MM.1S (cell line): ENCODE measurements around the gene CACNA1E.

ENCODE experiments used
- DNase-seq: peaks from one replicate; pipeline ENCODE4 v3.0.0-alpha.2; 2015
- H2AFZ ChIP-seq: fragments of 300-600 bp; sonication (generic); 2 replicates; pipeline ENCODE4 v1.6.0; 2016; ENCODE audit warnings: antibody characterized with exemption, low read length
- H3F3A ChIP-seq: fragments of 300-600 bp; sonication (generic); 2 replicates; pipeline ENCODE4 v1.6.1; 2016; ENCODE audit warnings: mild to moderate bottlenecking, antibody characterized with exemption, low read length, moderate library complexity, mixed read lengths; ENCODE audit not compliant: insufficient read depth
- H3K27ac ChIP-seq: fragments of 300-600 bp; sonication (generic); 2 replicates; pipeline ENCODE4 v1.5.1; 2016; ENCODE audit warnings: mild to moderate bottlenecking, low read length
- H3K27me3 ChIP-seq: fragments of 300-600 bp; sonication (generic); replicated peaks from 2 replicates; pipeline ENCODE4 v1.6.0; 2016; ENCODE audit warnings: low read length; ENCODE audit not compliant: insufficient read depth
- H3K36me3 ChIP-seq: fragments of 300-600 bp; sonication (generic); replicated peaks from 2 replicates; pipeline ENCODE4 v1.6.1; 2016; ENCODE audit warnings: mild to moderate bottlenecking, low read length, mixed read lengths; ENCODE audit not compliant: insufficient read depth
- H3K4me1 ChIP-seq: fragments of 300-600 bp; sonication (generic); 2 replicates; pipeline ENCODE4 v1.6.1; 2016; ENCODE audit warnings: low read length, mixed read lengths
- H3K4me2 ChIP-seq: fragments of 300-600 bp; sonication (generic); 2 replicates; pipeline ENCODE4 v1.6.0; 2016; ENCODE audit warnings: low read depth, low read length
- H3K4me3 ChIP-seq: fragments of 300-600 bp; sonication (generic); 2 replicates; pipeline ENCODE4 v1.5.1; 2016; ENCODE audit warnings: low read length, mixed read lengths
- H3K79me2 ChIP-seq: fragments of 300-600 bp; sonication (generic); 2 replicates; pipeline ENCODE4 v1.6.1; 2016; ENCODE audit warnings: mixed run types, low read length, mixed read lengths
- H3K9ac ChIP-seq: fragments of 300-600 bp; sonication (generic); 2 replicates; pipeline ENCODE4 v1.6.1; 2016; ENCODE audit warnings: low read length, mixed read lengths
- H3K9me2 ChIP-seq: fragments of 300-600 bp; sonication (generic); replicated peaks from 2 replicates; pipeline ENCODE4 v1.6.1; 2016; ENCODE audit warnings: mild to moderate bottlenecking, low read length, mixed read lengths; ENCODE audit not compliant: insufficient read depth
- H3K9me3 ChIP-seq: fragments of 300-600 bp; sonication (generic); replicated peaks from 2 replicates; pipeline ENCODE4 v1.6.1; 2016; ENCODE audit warnings: mild to moderate bottlenecking, low read length, mixed read lengths; ENCODE audit not compliant: insufficient read depth
- H4K20me1 ChIP-seq: fragments of 300-600 bp; sonication (generic); 2 replicates; pipeline ENCODE4 v1.6.1; 2016; ENCODE audit warnings: mild to moderate bottlenecking, low read length, moderate library complexity, mixed read lengths; ENCODE audit not compliant: insufficient read depth
- EZH2 ChIP-seq: fragments of 300-600 bp; sonication (generic); optimal IDR thresholded peaks from 2 replicates; pipeline ENCODE3; 2017; ENCODE audit warnings: low read depth, mild to moderate bottlenecking, antibody characterized with exemption, low read length, mixed read lengths
- EZH2phosphoT487 ChIP-seq: fragments of 300-600 bp; sonication (generic); IDR thresholded peaks from 2 replicates; pipeline ENCODE4 v1.6.1; 2018; ENCODE audit warnings: antibody characterized with exemption, low read length
- TF ChIP-seq, protein P1 (sequence below): fragments of 300-600 bp; sonication (generic); IDR thresholded peaks from 2 replicates; pipeline ENCODE4 v1.5.1; 2016; ENCODE audit warnings: antibody characterized with exemption, low read length, mixed read lengths

The CACNA1E gene

DNA sequence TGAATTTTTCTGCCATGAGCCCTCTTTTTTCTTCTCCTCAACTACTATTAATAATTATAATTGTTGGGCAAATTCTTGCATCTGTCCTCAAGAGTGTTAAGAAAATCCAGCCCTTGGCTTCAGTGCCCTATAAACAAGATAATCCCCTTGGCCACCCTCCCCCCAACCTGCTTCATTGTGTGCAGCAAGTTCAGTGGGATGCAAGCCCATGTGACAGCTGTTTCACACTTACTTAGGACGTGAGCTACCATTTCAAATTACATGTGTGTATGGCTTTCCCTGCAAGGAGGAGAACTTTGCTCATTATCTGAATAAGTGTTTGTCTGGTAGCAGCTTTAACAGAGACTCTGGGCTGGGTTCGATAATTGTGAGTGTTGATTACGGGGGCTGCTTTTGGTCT, 276.2 kb downstream of the CACNA1E start:
- H3K36me3 ChIP-seq = no peaks in the 10 kb centered on the region
- H3K9ac ChIP-seq = no peak overlapping the region
- no peak overlapping the region for H2AFZ ChIP-seq
- no peaks in the 10 kb centered on the region for H3K9me3 ChIP-seq
- H3K79me2 ChIP-seq = no peaks in the 10 kb centered on the region
- no peaks in the 10 kb centered on the region for H3K9me2 ChIP-seq
- no peaks in the 10 kb centered on the region for H3F3A ChIP-seq
- H3K4me2 ChIP-seq = no peak overlapping the region
- H4K20me1 ChIP-seq = no peaks in the 10 kb centered on the region
- H3K27ac ChIP-seq = no peak overlapping the region
- DNase-seq = no peak
- no peaks in the 10 kb centered on the region for H3K4me1 ChIP-seq
- no peak overlapping the region for H3K4me3 ChIP-seq
- TF ChIP-seq EZH2 = no peak
- H3K27me3 ChIP-seq = no peaks in the 10 kb centered on the region

DNA sequence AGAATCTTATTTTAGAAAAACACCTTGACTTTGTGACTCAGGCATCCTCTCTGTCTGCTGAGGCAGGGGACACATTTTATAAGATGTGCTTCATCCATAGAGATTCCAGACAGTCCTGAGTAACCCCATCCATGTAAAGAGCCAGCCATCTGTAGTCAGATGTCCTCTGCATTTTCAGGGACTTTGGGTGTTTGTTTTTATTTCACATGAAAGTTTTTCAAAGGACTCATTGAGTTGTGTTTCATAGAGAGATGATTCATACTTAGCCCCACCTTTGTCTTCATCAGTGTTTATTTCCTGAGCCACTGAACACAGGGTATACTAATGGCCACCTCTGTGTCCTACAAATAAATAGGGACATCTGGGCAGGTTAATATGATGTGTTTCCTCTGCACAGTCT, 280.4 kb downstream of the CACNA1E start:
- Histone ChIP-seq H3K9me2 (no peaks in the 10 kb centered on the region), H4K20me1 (no peaks in the 10 kb centered on the region), H3K4me3 (no peak overlapping the region), H3K4me1 (no peaks in the 10 kb centered on the region), H3K9me3 (no peaks in the 10 kb centered on the region), H3K36me3 (no peaks in the 10 kb centered on the region), H3K27ac (no peak overlapping the region), H2AFZ (no peak overlapping the region), H3K9ac (no peak overlapping the region), H3F3A (no peaks in the 10 kb centered on the region), H3K27me3 (no peaks in the 10 kb centered on the region), H3K79me2 (no peaks in the 10 kb centered on the region), H3K4me2 (no peak overlapping the region)
- no peak for DNase-seq
- no peak for TF ChIP-seq EZH2
- no peak for TF ChIP-seq EZH2phosphoT487
- TF ChIP-seq, protein P1, sequence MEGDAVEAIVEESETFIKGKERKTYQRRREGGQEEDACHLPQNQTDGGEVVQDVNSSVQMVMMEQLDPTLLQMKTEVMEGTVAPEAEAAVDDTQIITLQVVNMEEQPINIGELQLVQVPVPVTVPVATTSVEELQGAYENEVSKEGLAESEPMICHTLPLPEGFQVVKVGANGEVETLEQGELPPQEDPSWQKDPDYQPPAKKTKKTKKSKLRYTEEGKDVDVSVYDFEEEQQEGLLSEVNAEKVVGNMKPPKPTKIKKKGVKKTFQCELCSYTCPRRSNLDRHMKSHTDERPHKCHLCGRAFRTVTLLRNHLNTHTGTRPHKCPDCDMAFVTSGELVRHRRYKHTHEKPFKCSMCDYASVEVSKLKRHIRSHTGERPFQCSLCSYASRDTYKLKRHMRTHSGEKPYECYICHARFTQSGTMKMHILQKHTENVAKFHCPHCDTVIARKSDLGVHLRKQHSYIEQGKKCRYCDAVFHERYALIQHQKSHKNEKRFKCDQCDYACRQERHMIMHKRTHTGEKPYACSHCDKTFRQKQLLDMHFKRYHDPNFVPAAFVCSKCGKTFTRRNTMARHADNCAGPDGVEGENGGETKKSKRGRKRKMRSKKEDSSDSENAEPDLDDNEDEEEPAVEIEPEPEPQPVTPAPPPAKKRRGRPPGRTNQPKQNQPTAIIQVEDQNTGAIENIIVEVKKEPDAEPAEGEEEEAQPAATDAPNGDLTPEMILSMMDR = no peak

DNA sequence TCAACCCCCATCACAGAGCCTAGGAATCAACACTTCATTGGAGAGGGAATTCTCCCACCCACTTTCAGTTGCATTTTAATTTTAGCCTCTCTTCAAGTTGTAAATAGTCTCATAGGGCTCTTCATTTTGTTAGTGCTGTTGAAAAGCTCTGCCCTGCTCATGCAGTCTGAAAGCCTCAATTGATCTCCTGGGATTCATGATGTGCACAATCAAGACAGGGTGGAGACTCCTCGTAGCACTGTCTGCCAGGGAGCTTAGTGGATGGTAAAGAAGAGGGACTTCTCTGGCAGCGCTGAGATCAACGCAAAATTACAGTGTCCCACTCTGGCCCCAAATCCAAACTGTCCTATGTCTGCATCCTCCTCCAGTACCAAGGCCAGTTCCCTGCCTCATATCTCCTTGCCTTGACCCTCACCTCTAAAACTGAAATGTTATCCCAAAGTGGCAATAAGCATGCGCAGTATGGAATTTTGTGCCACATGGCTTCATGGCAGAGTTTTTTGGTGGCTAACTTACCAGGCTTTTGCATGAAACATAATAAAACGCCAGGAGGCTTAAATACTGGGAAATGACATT, 282.2 kb downstream of the CACNA1E start:
- no peaks in the 10 kb centered on the region for H3K27me3 ChIP-seq
- H3K79me2 ChIP-seq = no peaks in the 10 kb centered on the region
- no peak overlapping the region for H3K27ac ChIP-seq
- no peak overlapping the region for H3K4me2 ChIP-seq
- H3K9me3 ChIP-seq = no peaks in the 10 kb centered on the region
- no peaks in the 10 kb centered on the region for H4K20me1 ChIP-seq
- no peaks in the 10 kb centered on the region for H3K4me1 ChIP-seq
- no peaks in the 10 kb centered on the region for H3K9me2 ChIP-seq
- TF ChIP-seq EZH2 (no peak), EZH2phosphoT487 (no peak)
- TF ChIP-seq, protein P1 = no peak
- H3K4me3 ChIP-seq = no peak overlapping the region
- no peaks in the 10 kb centered on the region for H3F3A ChIP-seq
- no peak for DNase-seq
- no peak overlapping the region for H2AFZ ChIP-seq
- no peaks in the 10 kb centered on the region for H3K36me3 ChIP-seq
- H3K9ac ChIP-seq = no peak overlapping the region

DNA sequence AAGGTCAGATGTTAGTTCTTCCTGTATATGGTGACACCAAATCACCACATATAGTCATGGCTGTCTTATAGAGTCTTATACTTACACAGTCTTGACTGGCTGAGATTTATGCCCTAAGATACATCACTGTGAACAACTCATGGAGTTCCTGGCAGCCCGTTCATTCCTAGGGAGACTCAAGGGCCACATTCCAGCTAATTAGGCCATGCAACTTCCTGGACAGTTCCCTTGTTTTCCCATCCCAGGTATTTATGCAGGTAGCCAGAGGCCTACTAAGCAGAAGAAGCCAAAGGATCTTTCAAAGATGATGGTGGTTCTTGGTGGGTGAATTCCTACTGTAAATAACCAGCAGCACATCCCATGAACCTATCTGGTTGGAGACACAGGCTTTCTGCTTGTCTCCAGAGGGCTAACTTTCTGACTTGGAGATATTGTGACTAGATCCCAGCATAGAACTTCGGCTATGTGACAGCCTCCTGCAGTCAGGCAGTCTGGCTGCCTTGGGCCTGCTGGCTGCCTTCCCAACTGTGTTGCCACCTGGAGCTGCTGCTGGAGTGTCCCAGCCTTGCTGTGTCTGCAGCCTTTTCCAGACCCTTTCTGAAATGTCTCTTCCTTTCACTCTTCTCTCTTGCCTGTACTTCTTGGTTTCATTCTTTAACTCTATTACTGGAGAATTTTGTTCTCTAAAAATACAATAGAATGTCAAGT, 283.8 kb downstream of the CACNA1E start:
- no peaks in the 10 kb centered on the region for H4K20me1 ChIP-seq
- H3K9ac ChIP-seq = no peak overlapping the region
- no peaks in the 10 kb centered on the region for H3K36me3 ChIP-seq
- no peak overlapping the region for H2AFZ ChIP-seq
- H3K9me3 ChIP-seq = no peaks in the 10 kb centered on the region
- H3F3A ChIP-seq = no peaks in the 10 kb centered on the region
- DNase-seq = no peak
- no peaks in the 10 kb centered on the region for H3K27me3 ChIP-seq
- no peak overlapping the region for H3K27ac ChIP-seq
- H3K4me3 ChIP-seq = no peak overlapping the region
- TF ChIP-seq, protein P1 = no peak
- TF ChIP-seq EZH2phosphoT487 = no peak
- no peak for TF ChIP-seq EZH2
- H3K4me2 ChIP-seq = no peak overlapping the region
- no peaks in the 10 kb centered on the region for H3K79me2 ChIP-seq
- no peaks in the 10 kb centered on the region for H3K4me1 ChIP-seq
- H3K9me2 ChIP-seq = no peaks in the 10 kb centered on the region
